OCI-LY7 (cell line): ENCODE measurements around the gene FOXN4. TPM values are rescaled to one million over a fixed set of nuclear protein-coding genes. Genes with fewer than 3 reads are reported as not detected.

Source experiments
- BruUV-seq: library from RNA; stranded (reverse); fragments of 400-500 nt; replicated peaks from 2 replicates; lab custom pipeline; 2021; lab: Mats Ljungman, UMichigan
- CTCF ChIA-PET: fragments of 300-600 bp; sonication (Branson Sonifier 250); formaldehyde crosslinking; loops from one replicate; lab custom pipeline; 2022; ENCODE audit warnings: antibody characterized with exemption; ENCODE audit not compliant: unreplicated experiment; lab: Charles Lee
- POLR2A ChIA-PET: fragments of 300-600 bp; sonication (Branson Sonifier 250); formaldehyde crosslinking; loops from one replicate; lab custom pipeline; 2022; ENCODE audit warnings: antibody characterized with exemption; lab: Charles Lee
- DNase-seq: peaks from one replicate; pipeline ENCODE4 v3.0.0-alpha.2; 2015; ENCODE audit warnings: low spot score
- H2AFZ ChIP-seq: fragments of 200-600 bp; sonication (generic), shearing (Covaris generic); 2 replicates; pipeline ENCODE4 v1.6.1; 2014; ENCODE audit warnings: mild to moderate bottlenecking, antibody characterized with exemption, low read length, moderate library complexity
- H3K27ac ChIP-seq: fragments of 200-600 bp; sonication (generic); 2 replicates; pipeline ENCODE4 v1.5.1; 2014; ENCODE audit warnings: mixed run types, low read depth, mild to moderate bottlenecking, moderate library complexity, low read length, inconsistent platforms; ENCODE audit not compliant: poor library complexity, severe bottlenecking
- H3K36me3 ChIP-seq: fragments of 200-600 bp; sonication (generic); 2 replicates; pipeline ENCODE4 v1.6.1; 2014; ENCODE audit warnings: mild to moderate bottlenecking, antibody characterized with exemption, low read length, moderate library complexity, mixed read lengths; ENCODE audit not compliant: insufficient read depth
- H3K4me1 ChIP-seq: fragments of 200-600 bp; sonication (generic); 2 replicates; pipeline ENCODE4 v1.5.1; 2014; ENCODE audit warnings: mild to moderate bottlenecking, low read length; ENCODE audit not compliant: insufficient read depth, poor library complexity, severe bottlenecking
- H3K4me2 ChIP-seq: fragments of 200-600 bp; sonication (generic); 2 replicates; pipeline ENCODE4 v1.6.1; 2014; ENCODE audit warnings: mild to moderate bottlenecking, low read length
- H3K4me3 ChIP-seq: fragments of 200-600 bp; sonication (generic); 2 replicates; pipeline ENCODE4 v1.5.1; 2014; ENCODE audit warnings: mild to moderate bottlenecking, low read depth, low read length; ENCODE audit not compliant: poor library complexity, severe bottlenecking
- H3K79me2 ChIP-seq: fragments of 200-600 bp; sonication (generic); 2 replicates; pipeline ENCODE4 v1.6.1; 2016; ENCODE audit warnings: low read depth, mild to moderate bottlenecking, low read length, moderate library complexity, mixed read lengths; ENCODE audit not compliant: insufficient read depth
- H3K9me2 ChIP-seq: fragments of 200-600 bp; sonication (generic); 2 replicates; pipeline ENCODE4 v1.6.1; 2016; ENCODE audit warnings: mild to moderate bottlenecking, low read length, mixed read lengths; ENCODE audit not compliant: insufficient read depth
- H3K9me3 ChIP-seq: fragments of 200-600 bp; sonication (generic); 2 replicates; pipeline ENCODE4 v1.6.1; 2014; ENCODE audit warnings: mild to moderate bottlenecking, mixed run types, low read length, mixed read lengths
- H4K20me1 ChIP-seq: fragments of 200-600 bp; sonication (generic); 2 replicates; pipeline ENCODE4 v1.6.1; 2014; ENCODE audit warnings: mild to moderate bottlenecking, antibody characterized with exemption, low read length, moderate library complexity, mixed read lengths; ENCODE audit not compliant: insufficient read depth
- CTCF ChIP-seq: fragments of 200-600 bp; sonication (generic); conservative IDR thresholded peaks from 2 replicates; pipeline ENCODE4 v1.5.1; 2014; ENCODE audit warnings: mild to moderate bottlenecking, antibody characterized with exemption, low read length, moderate library complexity, mixed read lengths
- EZH2phosphoT487 ChIP-seq: fragments of 200-600 bp; sonication (generic); IDR thresholded peaks from 2 replicates; pipeline ENCODE4 v1.6.1; 2018; ENCODE audit warnings: low read depth, borderline replicate concordance, mild to moderate bottlenecking, mixed run types, antibody characterized with exemption, low read length, moderate library complexity, mixed read lengths
- intact Hi-C: fragments of 100-400 bp; cut with micrococcal nuclease; formaldehyde crosslinking; loops from one replicate; pipeline ENCODE4 v1.10.0; 2022; ENCODE audit not compliant: unreplicated experiment
- total RNA-seq, 2 experiments: library from RNA; depleted of rRNA in 1 of 2; stranded (reverse); fragments of >200 nt in 1 of 2; shearing (Covaris generic) in 1 of 2; gene quantifications; 2 replicates each; pipeline ENCODE4 v1.2.3, GENCODE V29; 2014 to 2022

The FOXN4 gene
- total RNA-seq, 2 experiments from 2014 or later = 2.7 to 4.5 TPM

GRCh38 chr12:109331301-109331952 lies 22.3 kb upstream of the FOXN4 start:
- Histone ChIP-seq H3K9me2 (no peaks in the 10 kb centered on the region), H3K36me3 (no peaks in the 10 kb centered on the region), H3K9me3 (no peaks in the 10 kb centered on the region), H3K4me2 (no peak overlapping the region), H2AFZ (no peak overlapping the region), H4K20me1 (no peaks in the 10 kb centered on the region), H3K79me2 (no peaks in the 10 kb centered on the region), H3K4me3 (no peak overlapping the region), H3K4me1 (no peaks in the 10 kb centered on the region), H3K27ac (no peak overlapping the region)
- TF ChIP-seq EZH2phosphoT487 (no peak), CTCF (no peak)
- DNase-seq = no peak
- CTCF ChIA-PET = no interaction called here
- intact Hi-C loops = no loop called here
- no TSS peak for BruUV-seq
- POLR2A ChIA-PET = interaction anchor here (0.5 kb wide), 1 partner anchor 58 kb away, joined by 4 read pairs; no protein-coding TSS in a partner anchor

GRCh38 chr12:109330282-109331230 lies 21.5 kb upstream of the FOXN4 start:
- no peak for DNase-seq
- no TSS peak for BruUV-seq
- H3K36me3 ChIP-seq = no peaks in the 10 kb centered on the region
- no peaks in the 10 kb centered on the region for H3K79me2 ChIP-seq
- H3K4me3 ChIP-seq = no peak overlapping the region
- POLR2A ChIA-PET = no interaction called here
- H4K20me1 ChIP-seq = no peaks in the 10 kb centered on the region
- CTCF ChIA-PET = no interaction called here
- TF ChIP-seq EZH2phosphoT487 = no peak
- no peak for TF ChIP-seq CTCF
- no peak overlapping the region for H2AFZ ChIP-seq
- intact Hi-C loops = no loop called here
- H3K9me2 ChIP-seq = no peaks in the 10 kb centered on the region
- no peak overlapping the region for H3K4me2 ChIP-seq
- no peak overlapping the region for H3K27ac ChIP-seq
- no peaks in the 10 kb centered on the region for H3K4me1 ChIP-seq
- H3K9me3 ChIP-seq = no peaks in the 10 kb centered on the region

DNA sequence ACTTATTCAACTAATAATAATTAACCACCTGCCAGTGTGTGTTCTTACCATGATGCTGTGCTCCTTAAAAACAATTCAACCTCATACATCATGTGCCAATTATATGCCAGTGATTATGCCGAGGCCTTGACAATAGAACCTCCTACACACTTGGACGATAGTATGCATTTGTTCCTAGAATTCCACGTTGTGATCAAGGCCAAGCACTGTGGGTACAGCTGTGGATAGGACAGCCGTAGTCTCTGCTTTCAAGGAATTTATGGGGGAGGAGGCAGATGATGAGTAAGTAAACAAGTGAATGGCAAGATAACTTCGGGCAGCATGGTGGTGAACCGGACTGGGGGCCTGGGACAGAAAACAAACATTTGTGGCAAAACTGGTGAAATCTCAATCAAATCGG lies 20.6 kb upstream of the FOXN4 start:
- H3K4me2 ChIP-seq = no peak overlapping the region
- intact Hi-C loops = no loop called here
- DNase-seq = no peak
- no peak overlapping the region for H3K4me3 ChIP-seq
- CTCF ChIA-PET = no interaction called here
- H3K9me2 ChIP-seq = no peaks in the 10 kb centered on the region
- H3K79me2 ChIP-seq = no peaks in the 10 kb centered on the region
- no peaks in the 10 kb centered on the region for H3K4me1 ChIP-seq
- no peaks in the 10 kb centered on the region for H4K20me1 ChIP-seq
- H3K36me3 ChIP-seq = no peaks in the 10 kb centered on the region
- H2AFZ ChIP-seq = no peak overlapping the region
- TF ChIP-seq CTCF (no peak), EZH2phosphoT487 (no peak)
- POLR2A ChIA-PET = no interaction called here
- no peak overlapping the region for H3K27ac ChIP-seq
- H3K9me3 ChIP-seq = no peaks in the 10 kb centered on the region
- no TSS peak for BruUV-seq
